SU-DHL-6 (cell line): ENCODE data around the gene PHTF2.

Source experiments
- CTCF ChIP-seq: fragments of 200-600 bp; sonication (generic); IDR thresholded peaks from one replicate; pipeline ENCODE4 v1.5.1; 2017; ENCODE audit warnings: antibody characterized with exemption, mild to moderate bottlenecking, low read length, moderate library complexity; ENCODE audit not compliant: insufficient read depth, poor library complexity, severe bottlenecking
- EZH2phosphoT487 ChIP-seq: fragments of 200-600 bp; sonication (generic), shearing (Covaris generic); conservative IDR thresholded peaks from 2 replicates; pipeline ENCODE4 v1.6.1; 2018; ENCODE audit warnings: mild to moderate bottlenecking, antibody characterized with exemption, low read length, moderate library complexity, mixed read lengths

GRCh38 chr7:77839919-77840318 is 41.3 kb downstream of the PHTF2 start:
- TF ChIP-seq CTCF (no peak), EZH2phosphoT487 (no peak)
